ENCODE data around the gene CFD.
"Not testable (repeated sequence)": the region's sequence is repeated elsewhere in the genome, so short reads cannot be mapped to it uniquely, and the experiment has no call there.

The CFD gene

DNA sequence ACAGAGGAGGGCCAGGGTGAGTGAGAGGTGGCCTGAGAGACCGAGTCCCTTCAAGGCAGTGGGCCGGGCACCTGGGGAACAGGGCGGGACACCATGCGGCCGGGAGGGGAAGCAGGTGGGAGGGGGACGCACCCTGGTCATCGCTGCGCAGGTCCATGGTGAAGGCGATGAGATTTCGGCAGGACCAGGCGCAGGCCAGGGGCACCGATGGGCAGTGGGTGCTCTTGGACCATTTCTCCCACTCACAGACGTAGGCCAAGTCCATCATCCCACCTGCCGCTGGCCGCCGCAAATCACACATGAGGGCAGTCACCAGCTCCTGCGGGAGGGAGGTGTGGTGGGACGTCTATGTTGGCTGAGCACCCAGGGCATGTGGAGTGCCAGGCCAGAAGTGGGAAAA lies 31.4 kb downstream of the CFD start:
- no peak for DNase-seq

DNA sequence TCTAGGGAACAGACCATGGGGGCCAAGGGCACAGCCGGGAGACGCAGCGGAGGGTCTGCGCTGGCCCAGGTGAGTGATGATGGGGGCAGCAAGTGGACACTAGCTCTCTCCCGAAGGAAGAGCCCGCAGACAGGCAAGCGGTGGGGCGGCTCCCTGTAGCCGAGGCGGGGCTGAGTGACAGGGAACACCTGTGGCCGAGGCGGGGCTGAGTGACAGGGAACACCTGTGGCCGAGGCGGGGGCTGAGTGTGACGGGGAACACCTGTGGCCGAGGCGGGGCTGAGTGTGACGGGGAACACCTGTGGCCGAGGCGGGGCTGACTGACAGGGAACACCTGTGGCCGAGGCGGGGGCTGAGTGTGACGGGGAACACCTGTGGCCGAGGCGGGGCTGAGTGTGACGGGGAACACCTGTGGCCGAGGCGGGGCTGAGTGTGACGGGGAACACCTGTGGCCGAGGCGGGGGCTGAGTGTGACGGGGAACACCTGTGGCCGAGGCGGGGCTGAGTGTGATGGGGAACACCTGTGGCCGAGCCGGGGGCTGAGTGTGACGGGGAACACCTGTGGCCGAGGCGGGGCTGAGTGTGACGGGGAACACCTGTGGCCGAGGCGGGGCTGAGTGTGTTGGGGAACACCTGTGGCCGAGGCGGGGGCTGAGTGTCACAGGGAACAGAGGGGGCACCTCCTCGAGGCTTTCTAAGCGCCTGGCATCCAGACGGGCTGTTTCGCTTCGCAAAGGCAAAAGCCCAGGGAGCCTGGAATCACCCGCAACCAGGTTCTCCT lies 32.1 kb downstream of the CFD start:
- DNase-seq: not testable (repeated sequence)

DNA sequence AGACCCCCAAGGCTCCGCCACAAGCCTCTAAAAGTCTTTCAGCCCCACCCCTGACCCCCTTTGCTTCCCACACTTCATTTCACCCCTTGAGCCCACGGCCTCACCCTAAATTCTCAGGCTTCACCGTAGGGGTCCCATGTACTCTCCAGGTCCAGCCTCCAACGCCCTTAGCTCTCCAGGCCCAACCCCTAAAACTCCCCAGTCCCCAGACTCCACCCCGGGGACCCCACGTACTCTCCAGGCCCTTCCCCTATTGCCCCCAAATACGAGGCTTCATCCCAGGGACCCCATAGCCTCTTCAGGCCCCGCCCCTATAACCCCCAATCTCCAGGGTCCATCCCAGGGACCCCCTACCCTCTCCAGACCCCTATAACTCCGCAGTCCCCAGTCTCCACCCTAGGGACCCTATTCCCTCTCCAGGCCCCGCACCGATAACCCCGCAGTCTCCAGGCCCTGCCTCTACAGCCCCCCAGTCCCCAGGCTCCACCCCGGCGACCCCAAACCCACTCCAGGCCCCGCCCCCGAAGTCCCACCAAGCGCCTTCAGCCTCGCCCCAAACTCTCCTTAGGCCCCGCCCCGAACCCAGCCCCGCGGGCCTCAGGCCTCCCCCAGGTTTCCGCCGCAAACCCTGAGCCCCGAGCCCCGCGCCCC lies 32.9 kb downstream of the CFD start:
- DNase-seq: no peak

DNA sequence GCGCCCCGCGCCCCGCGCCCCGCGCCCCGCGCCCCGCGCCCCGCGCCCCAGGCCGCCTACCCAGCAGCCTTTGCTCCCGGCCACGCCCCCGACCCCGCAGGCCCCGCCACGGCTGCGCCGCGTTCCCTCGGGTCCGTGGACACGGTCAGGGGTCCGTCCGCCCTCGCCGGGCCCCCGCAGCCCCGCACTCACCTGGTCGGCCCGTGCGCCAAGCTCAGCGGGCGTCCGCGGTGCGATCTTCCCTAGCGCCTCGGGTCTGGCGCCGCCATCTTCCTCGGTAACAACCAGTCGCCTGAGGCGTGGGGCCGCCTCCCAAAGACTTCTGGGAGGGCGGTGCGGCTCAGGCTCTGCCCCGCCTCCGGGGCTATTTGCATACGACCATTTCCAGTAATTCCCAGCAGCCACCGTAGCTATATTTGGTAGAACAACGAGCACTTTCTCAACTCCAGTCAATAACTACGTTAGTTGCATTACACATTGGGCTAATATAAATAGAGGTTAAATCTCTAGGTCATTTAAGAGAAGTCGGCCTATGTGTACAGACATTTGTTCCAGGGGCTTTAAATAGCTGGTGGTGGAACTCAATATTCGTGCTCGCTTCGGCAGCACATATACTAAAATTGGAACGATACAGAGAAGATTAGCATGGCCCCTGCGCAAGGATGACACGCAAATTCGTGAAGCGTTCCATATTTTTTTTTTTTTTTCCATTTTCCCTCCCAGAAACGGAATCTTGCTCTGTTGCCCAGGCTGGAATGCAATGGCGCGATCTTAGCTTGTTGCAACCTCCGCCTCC lies 33.6 kb downstream of the CFD start, which contains the start of the genes MED16 and RNU6-9:
TSS of gene MED16 (minus strand) at position 294 of the 796 bp plus-strand sequence. CDS start 2,056 bp downstream, outside the sequence.
TSS of gene RNU6-9 (plus strand) at position 591 of the 796 bp plus-strand sequence.
- no peak for DNase-seq

DNA sequence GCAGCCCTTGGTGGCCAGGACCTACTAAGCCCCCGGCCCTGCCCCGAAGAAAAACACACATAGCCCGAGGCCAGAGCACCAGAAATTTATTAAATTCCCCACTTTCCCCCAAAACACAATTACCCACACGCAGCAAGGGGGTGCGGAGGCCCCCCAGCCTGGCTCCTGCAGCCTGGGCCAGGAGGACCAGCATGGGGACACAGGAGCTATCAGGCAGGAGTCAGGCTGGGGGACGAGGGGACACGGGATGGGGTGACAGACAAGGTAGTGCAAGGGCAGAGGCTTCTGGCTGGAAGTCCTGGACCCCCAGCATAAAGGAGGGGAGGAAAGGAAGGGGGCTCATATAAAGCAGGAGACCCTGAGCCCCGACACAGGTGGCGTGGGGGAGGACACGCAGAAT lies 37.0 kb downstream of the CFD start:
- no peak for DNase-seq

DNA sequence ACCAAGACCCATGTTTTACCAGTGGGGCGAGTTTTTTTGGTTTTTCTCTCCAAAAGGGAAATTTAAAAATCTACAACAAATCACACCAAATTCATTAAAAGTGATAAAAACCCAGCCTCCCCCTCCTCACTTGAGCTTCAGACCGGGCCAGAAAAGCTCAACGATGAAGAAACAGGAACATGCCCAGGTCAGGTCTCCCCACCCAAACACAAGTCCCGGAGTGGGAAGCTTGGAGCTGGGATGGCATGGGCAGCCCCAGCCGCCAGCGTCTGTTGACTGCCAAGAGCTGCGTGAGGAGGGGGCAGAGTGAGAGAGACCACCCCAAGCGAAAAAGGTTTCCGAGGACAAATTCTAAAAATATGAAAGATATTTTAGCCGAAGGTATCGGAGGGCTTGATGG lies 37.5 kb downstream of the CFD start:
- no peak for DNase-seq

DNA sequence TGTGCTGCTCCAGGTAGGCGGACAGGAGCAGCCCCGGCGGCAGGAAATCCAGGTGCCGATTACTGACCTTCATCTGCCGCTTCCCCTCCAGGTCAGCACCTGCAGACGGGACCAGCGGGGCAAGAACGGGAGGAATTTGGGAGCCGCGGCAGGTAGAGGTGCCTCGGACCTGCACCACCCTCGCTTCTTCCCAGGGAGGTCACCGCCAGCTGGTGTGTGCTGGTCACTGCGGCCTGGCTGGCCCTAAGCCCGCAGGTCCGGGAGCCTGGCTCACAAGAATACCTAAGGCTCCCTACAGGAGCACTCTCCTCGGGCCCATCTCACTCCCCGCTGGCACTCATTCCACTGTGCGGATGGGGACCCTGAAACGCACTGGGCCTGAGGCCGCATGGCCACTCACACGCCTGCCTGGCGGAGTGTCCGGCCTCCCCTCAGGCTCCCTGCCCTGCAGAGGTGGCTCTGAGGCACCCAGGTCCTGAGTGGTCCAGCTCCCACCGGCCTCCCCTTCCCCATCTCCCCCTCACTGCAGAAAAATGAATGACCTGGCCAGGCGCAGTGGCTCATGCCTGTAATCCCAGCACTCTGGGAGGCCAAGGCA lies 38.1 kb downstream of the CFD start:
- DNase-seq: no peak

DNA sequence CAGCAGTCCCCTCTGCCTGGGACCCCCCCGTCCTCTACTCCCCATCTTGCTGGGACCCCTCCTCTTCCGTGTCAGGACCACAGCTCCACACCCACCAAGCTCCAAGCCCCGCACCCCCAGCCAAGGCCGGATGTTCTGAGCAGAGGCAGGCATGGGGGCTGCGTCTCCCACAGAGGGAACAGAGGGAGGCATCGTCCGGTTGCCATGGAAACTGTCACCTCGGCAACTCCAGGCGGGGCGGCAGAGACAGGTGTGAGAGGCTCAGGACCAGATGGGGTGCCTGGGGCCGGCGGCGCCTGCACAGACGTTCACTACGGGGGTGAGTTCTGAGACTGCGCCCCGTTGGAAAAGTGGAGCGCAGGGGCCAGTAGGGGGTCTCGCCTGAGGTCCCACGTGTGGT lies 39.2 kb downstream of the CFD start:
- DNase-seq: no peak

DNA sequence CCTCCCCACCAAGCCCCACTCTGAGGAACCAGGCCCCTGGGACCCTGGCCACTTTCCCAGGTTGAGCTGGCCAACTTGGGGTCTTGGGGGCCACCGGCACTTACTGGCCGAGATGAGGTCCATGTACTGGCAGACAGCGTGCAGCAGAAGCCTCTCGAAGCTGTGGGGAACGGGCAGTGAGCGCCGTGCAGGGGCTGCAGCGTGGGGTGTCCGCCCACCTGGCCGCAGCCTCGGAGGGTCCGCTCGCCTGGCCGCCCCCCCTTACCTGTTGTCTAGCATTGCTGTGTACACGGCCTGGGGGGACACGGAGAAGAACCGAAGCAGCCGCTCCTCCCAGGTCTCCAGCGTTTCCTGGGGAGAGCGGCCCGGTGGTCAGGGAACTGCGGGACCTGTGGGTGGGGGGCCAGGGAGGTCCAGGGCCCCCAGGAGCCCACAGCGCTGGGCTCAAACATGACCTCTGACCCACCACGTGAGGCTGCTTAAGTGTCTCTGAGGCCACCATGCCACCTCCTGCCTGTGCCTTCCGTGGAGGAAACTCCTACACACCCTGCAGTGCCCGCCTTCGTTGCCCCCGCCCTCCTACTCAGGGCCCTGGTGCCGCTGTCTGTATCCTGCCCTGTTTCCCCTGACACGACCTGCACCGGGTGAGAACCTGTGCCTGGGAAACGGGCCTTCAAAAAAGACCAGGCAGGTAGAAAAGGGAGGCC lies 40.0 kb downstream of the CFD start:
- no peak for DNase-seq

DNA sequence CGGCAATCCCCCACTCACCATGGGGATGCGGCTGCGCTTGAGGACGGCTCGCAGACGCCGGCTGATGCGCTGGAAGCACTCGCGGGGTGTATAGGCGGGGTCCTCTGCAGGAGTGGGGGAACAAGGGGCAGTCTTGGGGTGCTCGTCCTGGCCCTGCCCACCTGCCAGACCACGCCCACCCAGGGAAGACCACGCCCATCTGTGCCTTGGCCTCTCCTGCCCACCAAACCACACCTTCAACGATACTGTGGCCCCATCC lies 40.5 kb downstream of the CFD start:
- DNase-seq: no peak

DNA sequence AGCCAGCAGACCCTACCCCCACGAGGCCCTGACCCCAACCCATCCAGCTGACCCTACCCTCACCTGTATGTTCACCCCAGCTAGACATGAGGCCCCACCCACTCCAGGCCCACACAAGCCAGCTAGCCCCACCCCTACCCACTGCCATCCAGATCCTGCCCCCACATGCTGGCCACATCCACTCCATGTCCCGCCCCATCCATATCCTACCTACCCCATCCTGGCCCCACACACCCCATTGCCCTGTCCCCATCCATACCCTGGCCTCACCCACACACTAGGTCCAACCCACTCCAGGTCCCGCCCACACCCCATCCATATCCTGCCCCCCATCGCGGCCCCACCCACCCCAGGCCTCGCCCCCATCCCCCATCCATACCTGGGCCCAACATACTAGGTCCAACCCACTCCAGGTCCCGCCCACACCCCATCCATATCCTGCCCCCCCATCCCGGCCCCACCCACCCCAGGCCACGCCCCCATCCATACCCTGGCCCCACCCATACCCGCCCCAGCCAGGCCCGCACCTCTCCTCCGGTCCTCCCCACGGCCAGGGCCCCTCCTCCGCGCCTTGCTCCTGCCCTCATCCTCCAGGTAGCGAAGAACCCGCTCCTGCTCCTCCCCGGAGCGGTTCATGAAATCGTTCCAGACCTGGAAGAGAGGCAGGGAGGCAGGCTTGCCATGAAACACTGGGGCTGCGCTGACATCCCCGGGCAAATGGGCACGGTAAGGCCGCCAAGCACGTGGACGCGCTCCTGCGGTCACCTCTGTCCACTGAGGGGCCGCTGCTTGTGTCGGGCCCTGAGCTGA lies 41.0 kb downstream of the CFD start:
- DNase-seq: no peak

DNA sequence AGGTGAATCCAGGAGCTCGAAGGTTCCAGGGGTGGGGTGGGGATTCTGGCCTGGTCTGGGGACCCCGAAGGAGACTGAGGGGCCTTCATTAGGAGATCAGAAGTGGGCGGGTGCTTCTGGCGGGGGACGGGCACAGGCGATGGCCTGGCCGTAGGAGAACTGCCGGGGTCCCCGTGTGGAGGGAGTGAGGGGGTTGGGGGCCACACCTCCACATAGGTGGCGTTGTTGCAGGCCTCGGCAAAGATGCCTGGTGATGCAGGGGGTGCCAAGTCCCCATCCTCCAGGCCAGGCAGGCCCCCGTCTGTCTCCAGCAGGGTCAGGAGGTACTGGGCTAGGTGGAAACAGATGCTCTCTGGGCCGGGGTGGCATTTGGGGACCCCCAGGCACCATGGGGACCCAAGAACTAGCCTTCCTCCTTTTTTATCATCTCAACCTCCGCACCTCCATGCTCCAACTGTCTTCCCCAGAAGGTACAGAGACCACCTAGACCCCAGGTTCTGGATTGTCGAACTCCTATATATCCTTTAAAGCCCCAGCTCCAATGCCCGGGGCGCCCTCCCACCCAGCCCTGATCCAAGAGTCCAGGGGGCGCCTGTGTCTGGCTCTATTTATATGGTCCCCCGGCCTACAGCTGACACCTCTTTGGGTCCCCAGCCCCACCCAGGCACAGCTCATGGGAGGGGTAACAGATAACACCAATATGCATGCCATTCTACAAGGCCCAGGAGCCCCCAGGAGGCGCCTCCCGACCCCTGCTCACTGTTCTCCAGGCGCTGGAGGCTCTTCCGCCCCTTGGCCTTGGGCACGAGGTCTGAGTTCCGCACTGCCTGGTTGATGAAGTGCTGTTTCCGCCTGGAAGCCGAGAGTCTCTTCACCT lies 42.0 kb downstream of the CFD start:
- DNase-seq: no peak

DNA sequence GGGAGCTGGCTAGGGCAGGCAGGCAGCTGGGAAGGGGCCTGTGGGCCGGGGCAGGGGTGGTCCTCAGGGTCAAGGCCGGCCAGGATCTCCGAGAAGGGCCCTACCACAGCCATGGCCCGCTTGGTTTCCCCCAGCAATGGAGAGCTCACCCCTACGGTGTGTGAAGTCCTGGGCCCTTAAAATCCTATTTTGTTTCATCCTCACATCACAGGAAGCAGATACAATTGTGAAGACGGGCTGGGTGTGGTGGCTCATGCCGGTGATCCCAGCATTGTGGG lies 42.6 kb downstream of the CFD start:
- no peak for DNase-seq

DNA sequence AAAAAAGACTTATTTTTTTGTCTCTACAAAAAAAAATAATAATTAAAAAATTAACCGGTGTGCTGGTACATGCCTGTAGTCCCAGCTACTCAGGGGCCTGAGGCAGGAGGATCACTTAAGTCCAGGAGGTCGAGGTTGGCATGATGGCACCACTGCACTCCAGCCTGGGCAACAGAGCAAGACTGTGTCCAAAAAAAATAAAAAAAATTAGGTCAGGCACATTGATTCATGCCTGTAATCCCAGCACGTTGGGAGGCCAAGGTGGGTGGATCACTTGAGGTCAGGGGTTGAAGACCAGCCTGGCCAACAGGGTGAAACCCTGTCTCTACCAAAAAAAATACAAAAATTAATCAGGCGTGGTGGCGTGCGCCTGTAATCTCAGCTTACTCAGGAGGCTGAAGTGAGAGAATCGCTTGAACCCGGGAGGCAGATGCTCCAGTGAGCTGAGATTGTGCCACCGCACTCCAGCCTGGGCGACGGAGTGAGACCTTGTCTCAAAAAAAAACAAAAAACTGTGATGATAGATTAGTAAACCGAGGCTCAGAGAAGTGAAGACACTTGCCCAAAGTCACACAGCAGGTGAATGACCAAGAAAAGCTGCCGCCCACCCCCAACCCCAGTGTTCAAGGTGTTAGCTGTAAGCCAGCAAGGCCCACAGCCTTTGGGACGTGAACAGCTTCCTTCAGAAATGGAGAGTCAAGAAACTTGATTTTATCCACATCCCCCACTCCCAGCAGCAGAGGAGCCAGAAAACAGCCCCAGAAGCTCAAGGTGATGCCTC lies 43.2 kb downstream of the CFD start:
- no peak for DNase-seq

DNA sequence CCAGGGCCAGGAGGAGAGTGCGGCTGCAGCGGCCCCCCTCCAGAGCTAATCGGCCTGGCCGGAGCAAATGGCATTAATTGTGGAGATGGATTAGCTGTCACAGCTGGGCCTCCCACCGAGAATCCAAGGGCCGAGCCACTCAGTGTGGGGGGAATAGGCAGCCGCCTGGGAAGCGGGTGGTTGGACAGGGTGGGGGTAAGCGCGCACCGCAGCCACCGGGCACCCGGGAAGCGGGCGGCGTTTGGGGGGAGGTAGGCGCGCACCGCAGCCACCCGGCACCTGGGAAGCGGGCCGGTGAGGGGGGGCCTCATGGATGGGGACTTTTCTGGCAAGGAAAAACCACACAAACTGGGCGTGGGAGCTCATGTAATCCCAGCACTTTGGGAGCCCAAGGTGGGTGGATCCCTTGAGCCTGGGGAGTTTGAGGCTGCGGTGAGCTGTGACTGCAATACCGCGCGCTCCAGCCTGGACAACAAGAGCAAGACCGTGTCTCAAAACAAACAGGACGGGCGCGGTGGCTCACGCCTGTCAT lies 43.9 kb downstream of the CFD start:
- DNase-seq: no peak

DNA sequence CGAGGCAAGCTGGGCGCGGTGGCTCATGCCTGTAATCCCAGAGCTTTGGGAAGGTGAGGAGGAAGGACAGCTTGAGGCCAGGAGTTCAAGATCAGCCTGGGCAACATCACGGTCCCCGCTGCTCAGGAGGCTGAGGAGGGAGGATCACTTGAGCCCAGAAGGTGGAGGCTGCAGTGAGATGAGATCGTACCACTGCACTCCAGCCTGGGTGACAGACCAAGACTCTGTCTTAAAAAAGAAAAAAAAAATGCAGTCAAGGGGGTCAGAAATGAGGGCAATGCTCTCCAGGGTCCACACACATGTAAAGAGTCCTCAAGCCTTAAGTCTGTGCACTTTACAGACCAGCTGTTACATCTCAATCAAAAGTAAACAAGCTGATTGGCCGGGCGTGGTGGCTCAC lies 45.1 kb downstream of the CFD start:
- DNase-seq: no peak

DNA sequence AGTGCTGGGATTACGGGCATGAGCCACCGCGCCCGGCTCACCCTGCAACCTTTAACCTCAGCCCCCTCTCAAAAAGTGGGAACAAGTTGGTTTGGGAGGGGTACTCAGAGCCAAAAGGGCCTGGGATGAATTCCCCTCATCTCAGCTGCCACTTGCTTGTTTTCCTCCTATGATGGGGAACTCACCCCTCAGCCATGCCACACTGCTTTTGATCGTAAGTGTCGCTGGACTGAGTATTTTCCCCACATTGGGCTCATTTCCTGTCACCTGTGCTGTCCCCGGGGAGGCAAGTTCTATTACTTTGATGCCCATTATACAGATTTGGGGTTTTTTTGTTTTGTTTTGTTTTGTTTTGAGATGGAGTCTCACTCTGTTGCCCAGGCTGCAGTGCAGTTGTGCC lies 47.0 kb downstream of the CFD start:
- DNase-seq: no peak

DNA sequence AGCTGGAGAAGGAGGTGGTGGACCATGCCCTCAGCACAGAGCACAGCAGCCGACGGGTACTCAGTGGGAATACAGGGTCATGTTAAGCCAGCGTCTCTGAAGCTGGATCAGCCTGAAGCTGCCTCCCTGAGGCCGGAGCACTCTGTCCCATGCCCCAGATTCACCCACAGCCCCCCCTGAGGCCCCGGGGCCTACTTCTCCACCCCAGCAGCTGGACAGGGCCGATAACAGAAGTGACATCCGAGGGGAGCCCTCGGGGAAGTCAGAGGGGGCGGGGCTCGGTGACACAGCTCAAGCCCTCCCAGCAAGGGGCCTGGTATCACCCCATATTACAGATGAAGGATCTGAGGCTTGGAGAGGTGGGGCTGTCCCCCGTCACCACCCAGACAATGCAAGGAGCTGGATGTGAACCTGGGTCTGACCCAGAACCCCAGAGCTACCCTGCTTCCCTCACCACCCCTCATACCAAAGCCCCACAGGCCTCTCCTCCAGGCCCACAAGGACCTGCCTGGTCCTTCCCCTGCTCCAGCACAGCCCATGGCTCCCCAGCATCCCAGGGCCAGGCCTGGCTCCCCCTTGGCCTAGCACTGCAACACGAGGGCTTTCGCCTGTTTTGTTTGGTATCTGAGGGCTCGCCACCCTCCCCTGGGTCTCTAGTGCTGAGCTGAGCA lies 47.9 kb downstream of the CFD start:
- no peak for DNase-seq

DNA sequence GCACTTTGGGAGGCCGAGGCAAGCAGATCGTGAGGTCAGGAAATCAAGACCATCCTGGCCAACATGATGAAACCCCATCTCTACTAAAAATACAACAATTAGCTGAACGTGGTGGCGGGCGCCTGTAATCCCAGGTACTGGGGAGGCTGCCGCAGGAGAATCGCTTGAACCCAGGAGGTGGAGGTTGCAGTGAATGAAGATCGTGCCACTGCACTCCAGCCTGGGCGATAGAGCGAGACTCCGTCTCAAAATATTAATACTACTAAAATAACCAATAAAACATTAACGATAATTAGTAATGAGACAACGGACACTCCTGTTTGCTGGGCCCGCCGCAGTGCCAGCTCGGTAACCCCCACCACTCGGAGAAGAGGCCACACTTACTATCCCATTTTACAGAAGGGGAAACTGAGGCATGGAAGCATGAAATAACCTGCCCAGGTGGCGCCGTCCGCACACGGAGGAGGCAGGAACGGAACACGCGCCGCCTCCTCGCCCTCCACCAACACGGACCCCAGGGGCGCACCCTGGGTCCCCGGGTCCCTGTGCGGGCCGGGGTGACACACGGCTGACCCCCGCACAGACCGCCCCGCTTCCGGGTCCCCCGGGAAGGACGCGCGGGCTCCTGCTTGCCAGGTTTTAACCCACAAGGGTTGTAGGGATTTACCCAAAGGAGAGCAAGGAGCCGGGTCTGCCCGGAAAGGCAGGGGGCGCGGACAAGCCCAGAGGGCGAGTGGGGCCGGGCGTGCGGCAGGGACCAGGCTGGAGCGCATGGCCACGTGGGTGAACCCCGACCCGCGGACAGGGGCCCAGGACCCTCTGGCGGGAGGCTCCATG lies 52.0 kb downstream of the CFD start:
- no peak for DNase-seq
